Upper lobe of right lung (tissue), 1 donor: ENCODE measurements around the gene NOS2. TPM values are rescaled to one million over a fixed set of nuclear protein-coding genes. Genes with fewer than 3 reads are reported as not detected.

ENCODE experiments used
- ATAC-seq: fragments of 200-7000 bp; cut with Tn5 transposase; one replicate; pipeline ENCODE4 v1.9.1; 2020; ENCODE audit warnings: mild to moderate bottlenecking, moderate library complexity
- DNase-seq: peaks from one replicate; pipeline ENCODE4 v3.0.0-alpha.2; 2020
- H3K27ac ChIP-seq: fragments of 200-600 bp; one replicate; pipeline ENCODE4 v1.8.0; 2022
- H3K27me3 ChIP-seq: fragments of 200-600 bp; one replicate; pipeline ENCODE4 v1.8.0; 2022; ENCODE audit warnings: mild to moderate bottlenecking
- H3K36me3 ChIP-seq: fragments of 200-600 bp; one replicate; pipeline ENCODE4 v1.8.0; 2022
- H3K4me1 ChIP-seq: fragments of 200-600 bp; one replicate; pipeline ENCODE4 v1.8.0; 2022
- H3K4me3 ChIP-seq: fragments of 200-600 bp; one replicate; pipeline ENCODE4 v1.8.0; 2022; ENCODE audit warnings: mild to moderate bottlenecking
- H3K9me3 ChIP-seq: fragments of 200-600 bp; one replicate; pipeline ENCODE4 v1.8.0; 2022
- CTCF ChIP-seq: fragments of 200-600 bp; IDR thresholded peaks from one replicate; pipeline ENCODE4 v1.8.0; 2022; ENCODE audit warnings: antibody characterized with exemption
- intact Hi-C: fragments of 100-400 bp; cut with DNase I; formaldehyde crosslinking; loops from one replicate; pipeline ENCODE4 v1.11.0; 2022
- total RNA-seq: library from RNA; stranded (reverse); fragmentation: NEBNext Ultra II Directional; extraction: Animal tissue kit (Norgen Biotek cat#: 25700); gene quantifications from one replicate; pipeline ENCODE4 v1.2.1, GENCODE V29; 2021
- donor health status: DM: no; HTN: yes; CAD: no; lungs with severe emphysema.

NOS2 gene
- total RNA-seq, 1 donor from 2014 or later: 0.55 TPM

- Histone ChIP-seq H3K27ac (no peak overlapping the region), H3K36me3 (no peaks in the 10 kb centered on the region), H3K4me1 (no peaks in the 10 kb centered on the region), H3K9me3 (no peaks in the 10 kb centered on the region), H3K4me3 (no peak overlapping the region), H3K27me3 (no peaks in the 10 kb centered on the region)
- no peak for TF ChIP-seq CTCF
- DNase-seq: no peak
- intact Hi-C loops: no loop called here
- peak; percentile 37 for ATAC-seq
Observed at GRCh38 chr17:27776882-27777624, 23.3 kb downstream of the NOS2 start.

GRCh38 chr17:27771586-27771985 is 28.7 kb downstream of the NOS2 start:
- no peak for TF ChIP-seq CTCF
- H3K36me3 ChIP-seq: no peaks in the 10 kb centered on the region
- intact Hi-C loops: no loop called here
- H3K27ac ChIP-seq: no peak overlapping the region
- H3K27me3 ChIP-seq: no peaks in the 10 kb centered on the region
- ATAC-seq: no peak
- H3K9me3 ChIP-seq: no peaks in the 10 kb centered on the region
- DNase-seq: no peak
- H3K4me3 ChIP-seq: no peak overlapping the region
- H3K4me1 ChIP-seq: no peaks in the 10 kb centered on the region

DNA sequence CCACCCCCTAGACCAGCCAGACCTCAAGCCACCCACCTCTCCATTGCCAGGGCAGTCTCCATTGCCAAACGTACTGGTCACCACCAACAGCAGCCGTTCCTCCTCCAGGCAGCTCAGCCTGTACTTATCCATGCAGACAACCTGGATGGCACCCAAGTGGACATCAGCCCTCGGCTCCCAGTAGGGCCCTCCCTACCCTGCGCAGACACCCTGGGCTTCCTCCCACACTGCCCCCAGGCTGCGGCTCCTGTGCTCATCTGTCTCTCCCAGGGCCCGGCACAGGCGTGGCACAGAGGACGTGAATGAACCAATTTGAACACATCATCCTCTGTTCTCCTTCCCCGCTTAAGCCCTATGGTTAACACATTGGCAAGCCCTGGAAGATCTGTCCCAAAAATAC is 29.5 kb downstream of the NOS2 start:
- intact Hi-C loops: no loop called here
- no peaks in the 10 kb centered on the region for H3K9me3 ChIP-seq
- DNase-seq: no peak
- TF ChIP-seq CTCF: no peak
- H3K27me3 ChIP-seq: no peaks in the 10 kb centered on the region
- no peak overlapping the region for H3K27ac ChIP-seq
- ATAC-seq: no peak
- H3K4me1 ChIP-seq: no peaks in the 10 kb centered on the region
- no peak overlapping the region for H3K4me3 ChIP-seq
- H3K36me3 ChIP-seq: no peaks in the 10 kb centered on the region

DNA sequence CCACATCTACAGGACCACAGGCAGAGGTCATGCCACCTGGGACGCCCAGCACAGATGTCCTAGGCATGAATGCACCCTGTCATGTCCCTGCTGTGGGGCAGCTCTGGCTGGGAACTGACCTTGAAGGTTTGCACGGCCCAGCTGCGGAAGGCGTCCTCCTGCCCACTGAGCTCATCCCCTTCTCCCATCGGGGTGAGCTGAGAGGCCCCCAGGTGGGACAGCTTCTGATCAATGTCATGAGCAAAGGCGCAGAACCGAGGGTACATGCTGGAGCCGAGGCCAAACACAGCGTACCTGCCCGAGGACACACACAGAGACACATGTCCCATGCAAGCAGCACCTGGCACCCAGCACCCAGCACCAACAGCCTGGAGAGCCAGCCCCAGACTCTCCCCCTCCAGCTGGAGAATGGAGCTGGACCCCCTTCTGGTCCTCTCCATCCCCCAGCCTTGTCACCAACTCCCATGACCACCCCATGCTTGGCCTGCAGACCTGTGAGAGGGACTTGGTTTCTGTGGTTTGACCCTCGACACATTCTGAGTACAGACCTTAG is 31.4 kb downstream of the NOS2 start:
- intact Hi-C loops: no loop called here
- ATAC-seq: peak; percentile 19
- H3K36me3 ChIP-seq: no peaks in the 10 kb centered on the region
- no peak overlapping the region for H3K4me3 ChIP-seq
- no peak for TF ChIP-seq CTCF
- H3K9me3 ChIP-seq: no peaks in the 10 kb centered on the region
- H3K27me3 ChIP-seq: no peaks in the 10 kb centered on the region
- no peak for DNase-seq
- H3K27ac ChIP-seq: no peak overlapping the region
- H3K4me1 ChIP-seq: no peaks in the 10 kb centered on the region

DNA sequence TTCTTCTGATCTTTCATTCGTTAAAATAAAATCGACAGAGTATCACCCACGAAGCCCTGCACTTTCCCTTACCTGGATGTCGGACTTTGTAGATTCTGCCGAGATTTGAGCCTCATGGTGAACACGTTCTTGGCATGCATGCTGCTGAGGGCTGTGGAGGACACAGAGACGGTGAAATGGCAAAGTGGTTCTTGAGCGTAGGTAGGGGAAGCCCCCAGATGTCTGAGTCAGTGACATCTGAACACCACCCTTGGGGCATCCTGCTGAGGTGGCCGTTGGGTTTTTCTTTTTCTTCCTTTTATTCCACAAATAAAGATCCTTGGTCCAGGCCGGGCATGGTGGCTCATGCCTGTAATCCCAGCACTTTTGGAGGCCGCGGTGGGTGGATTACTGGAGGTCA is 33.9 kb downstream of the NOS2 start:
- ATAC-seq (no peak), DNase-seq (no peak)
- no peak for TF ChIP-seq CTCF
- H3K36me3 ChIP-seq: no peaks in the 10 kb centered on the region
- intact Hi-C loops: no loop called here
- no peaks in the 10 kb centered on the region for H3K27me3 ChIP-seq
- no peak overlapping the region for H3K4me3 ChIP-seq
- no peaks in the 10 kb centered on the region for H3K9me3 ChIP-seq
- H3K27ac ChIP-seq: no peak overlapping the region
- H3K4me1 ChIP-seq: no peaks in the 10 kb centered on the region
